ENCODE results near the gene HOXD10. TPM values are rescaled to one million over a fixed set of nuclear protein-coding genes. Genes with fewer than 3 reads are reported as not detected.
A peak's percentile ranks its signal among the peaks of the same experiment; 100 is the strongest.

HOXD10 gene
- total and polyA plus RNA-seq, 2 of the 13 experiments (the other 11 are each of a cell fraction or from before 2014, with no cell fraction given): not detected

DNA sequence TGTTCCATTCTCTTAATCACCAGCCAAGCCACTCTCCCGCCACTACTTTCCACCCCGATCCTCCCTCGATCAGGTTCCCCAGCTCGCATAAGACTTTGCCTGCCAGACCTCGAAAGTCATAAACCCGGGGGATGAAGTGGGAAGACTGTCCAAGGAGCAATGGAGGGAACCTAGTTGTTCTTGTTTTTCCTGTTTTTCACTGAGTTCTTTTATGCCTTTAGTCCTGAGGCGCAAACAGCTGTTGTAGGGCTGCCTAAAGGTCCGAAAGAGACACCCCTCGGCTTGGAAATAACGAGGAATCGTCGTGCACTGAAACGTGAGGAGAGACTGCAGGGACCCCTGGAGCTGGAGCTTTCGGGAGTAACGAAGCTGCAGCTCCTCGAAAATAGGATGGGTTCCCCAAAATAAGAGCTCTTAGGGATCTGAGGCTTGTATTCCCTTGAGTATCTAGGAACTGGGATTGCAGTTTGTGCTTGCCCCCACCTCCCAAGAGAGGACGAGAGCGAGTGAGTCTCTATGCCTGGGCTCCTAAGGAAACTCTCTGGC, 18.7 kb upstream of the HOXD10 start (continued):
- no peak for TF ChIP-seq HNRNPLL (IDR thresholded peaks at IDR 0.05; ENCODE audit: low read depth, low read length, poor library complexity, severe bottlenecking)
- no peak; the same call in 1 of the 2 replicates for TF ChIP-seq RXRB (CRISPR knock-in tag; IDR thresholded peaks at IDR 0.05; ENCODE audit: borderline replicate concordance)
- no peak for TF ChIP-seq MAZ (IDR thresholded peaks at IDR 0.05; ENCODE audit: borderline replicate concordance, low read depth, low read length)
- peak; percentile 15 for TF ChIP-seq MAZ (CRISPR knock-in tag; IDR thresholded peaks at IDR 0.05; ENCODE audit: low read depth)
- TF ChIP-seq ZNF674 (CRISPR knock-in tag; IDR thresholded peaks at IDR 0.05; ENCODE audit: low read depth): 0 out of 2 replicates have a peak, but pooled peaks have one; percentile 23
- TF ChIP-seq ZNF572 (CRISPR knock-in tag; IDR thresholded peaks at IDR 0.05): 0 out of 2 replicates have a peak, but pooled peaks have one; percentile 73
- TF ChIP-seq ZNF136 (CRISPR knock-in tag; IDR thresholded peaks at IDR 0.05; ENCODE audit: low read depth): peak; percentile 0; the same call in 1 of the 2 replicates
- TF ChIP-seq ZBTB7A (CRISPR knock-in tag; IDR thresholded peaks at IDR 0.05): peak; percentile 7; the same call in 1 of the 2 replicates
- peak; percentile 75; the same call in 1 of the 2 replicates for TF ChIP-seq EZH2 (conservative IDR thresholded peaks at IDR 0.05; ENCODE audit: low read depth, low read length)
- no peak for TF ChIP-seq SCMH1 (CRISPR knock-in tag; IDR thresholded peaks at IDR 0.05; ENCODE audit: borderline replicate concordance)

DNA sequence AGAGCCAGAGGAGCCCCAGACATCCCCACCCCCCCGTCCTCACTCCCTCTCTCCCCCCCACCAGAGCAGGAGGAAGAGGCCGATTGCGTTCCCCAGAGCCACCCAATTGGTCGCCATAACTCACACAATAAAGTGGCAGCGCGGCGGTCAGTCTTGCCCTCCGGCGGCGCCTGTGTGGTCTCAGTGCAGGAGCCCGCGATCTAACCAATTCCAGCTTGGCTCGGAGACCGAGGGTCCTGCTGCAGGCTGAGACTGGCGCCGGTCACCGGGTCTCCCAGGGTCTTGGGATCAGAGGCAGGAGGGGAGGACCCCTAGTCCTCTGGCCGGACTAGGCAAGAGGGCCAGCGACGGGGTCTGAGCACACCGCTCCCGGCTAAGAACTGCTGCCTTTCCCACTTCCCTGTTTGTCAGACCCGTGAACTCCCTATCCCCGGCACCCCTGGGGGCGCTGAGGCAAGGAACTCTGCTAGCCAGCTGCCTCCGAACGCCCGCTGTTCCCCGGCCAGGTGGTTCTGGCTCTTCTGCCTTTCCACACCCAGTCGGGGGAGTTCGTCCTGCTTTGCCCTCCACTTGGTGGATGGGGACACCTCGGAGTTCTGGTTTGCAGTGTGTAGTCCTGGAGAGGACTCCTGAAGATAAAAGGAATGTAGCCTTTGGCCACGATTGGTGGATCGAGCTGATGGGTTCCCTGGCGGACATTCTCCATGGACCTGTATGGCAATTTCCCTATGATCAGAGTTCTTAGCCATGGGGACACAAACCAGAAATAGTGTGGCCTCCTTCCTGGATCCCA, 18.0 kb upstream of the HOXD10 start:
- ChIA-PET POLR2A (no interaction called here), CTCF (ENCODE audit: low intra/inter-chr PET ratio, low total read pairs) (interaction anchor here (0.8 to 3.0 kb wide), 4 partner anchors 408 to 846 kb away, joined by 4 to 33 read pairs (median 24); no protein-coding TSS in a partner anchor)
- Histone ChIP-seq H3K79me2 (ENCODE audit: insufficient read depth, low read length) (no peaks in the 10 kb centered on the region), H3K27ac (ENCODE audit: extremely low read length, insufficient read depth, low read length) (no peak overlapping the region), H3K4me2 (ENCODE audit: low read depth, low read length) (no peak overlapping the region), H3K9ac (ENCODE audit: insufficient read depth, low read depth, low read length) (no peak overlapping the region), H3K9me3 (ENCODE audit: low read length) (no peaks in the 10 kb centered on the region), H2AFZ (ENCODE audit: low read length) (no peak overlapping the region), H3K4me3 (replicated peaks in 1 of 3; ENCODE audit: insufficient read depth in 1 of 3, low read depth in 2 of 3, low read length in 3 of 3) (no peak overlapping the region), H3K27me3 (ENCODE audit: control insufficient read depth in 1 of 2, insufficient read depth in 2 of 2, low read length in 2 of 2) (peaks cover 25 to 98% of the 10 kb centered on the region in 2 experiments), H4K20me1 (ENCODE audit: insufficient read depth, low read length) (no peaks in the 10 kb centered on the region), H3K36me3 (replicated peaks in 1 of 2; ENCODE audit: control insufficient read depth in 1 of 2, insufficient read depth in 2 of 2, low read length in 2 of 2) (no peaks in the 10 kb centered on the region), H3K4me1 (ENCODE audit: insufficient read depth, low read length) (peaks cover 17% of the 10 kb centered on the region)
- intact Hi-C loops (cut with micrococcal nuclease; ENCODE audit: unreplicated experiment) (loop anchor here (5.0 kb wide), 1 partner anchor 896 kb away; no protein-coding TSS in a partner anchor), in situ Hi-C loops (cut with HindIII; ENCODE audit: extremely low pct_ligation_motif_present, low pct_unique_long_range_greater_than_20kb) (loop anchor here (5.0 kb wide), 2 partner anchors 411 to 731 kb away; no protein-coding TSS in a partner anchor)
- BruUV-seq (replicated peaks): no TSS peak
- 32% methylated on average over 19 of the region's 35 CpGs for WGBS (ENCODE audit: low lambda C conversion rate)
- TF ChIP-seq FOXC1 (CRISPR knock-in tag; IDR thresholded peaks at IDR 0.05; ENCODE audit: borderline replicate concordance): no peak
- DNase-seq (ENCODE audit: low spot score) (no peak), FAIRE-seq (no peak), ATAC-seq (peak; percentile 10; the same call in 1 of the 3 replicates)

Data from HepG2 (cell line).